GM23248 (cell line): Measurements from ENCODE around the gene PDE1A.

Experiments used
- EZH2 ChIP-seq: fragments of 200-600 bp; sonication (generic); IDR thresholded peaks from 2 replicates; pipeline ENCODE4 v1.6.1; 2018; ENCODE audit warnings: antibody characterized with exemption, mild to moderate bottlenecking; ENCODE audit not compliant: insufficient read depth, poor library complexity, severe bottlenecking
- EZH2phosphoT487 ChIP-seq: fragments of 200-600 bp; sonication (generic); IDR thresholded peaks from 2 replicates; pipeline ENCODE4 v1.6.1; 2018; ENCODE audit warnings: antibody characterized with exemption, moderate library complexity, mild to moderate bottlenecking, low read depth; ENCODE audit not compliant: insufficient read depth

- TF ChIP-seq EZH2 (no peak), EZH2phosphoT487 (no peak)
Measured at GRCh38 chr2:182428476-182428875, 1.6 kb upstream of the PDE1A start.
